CD4-positive, alpha-beta T cell treated with Interleukin-17A for 1 hour (primary cell): Measurements from ENCODE around the gene KLC4.
A peak's percentile ranks its signal among the peaks of the same experiment; 100 is the strongest.

Source experiments
- DNase-seq: peaks from one replicate; pipeline ENCODE4 v3.0.0-alpha.2; 2020

Gene KLC4

DNA sequence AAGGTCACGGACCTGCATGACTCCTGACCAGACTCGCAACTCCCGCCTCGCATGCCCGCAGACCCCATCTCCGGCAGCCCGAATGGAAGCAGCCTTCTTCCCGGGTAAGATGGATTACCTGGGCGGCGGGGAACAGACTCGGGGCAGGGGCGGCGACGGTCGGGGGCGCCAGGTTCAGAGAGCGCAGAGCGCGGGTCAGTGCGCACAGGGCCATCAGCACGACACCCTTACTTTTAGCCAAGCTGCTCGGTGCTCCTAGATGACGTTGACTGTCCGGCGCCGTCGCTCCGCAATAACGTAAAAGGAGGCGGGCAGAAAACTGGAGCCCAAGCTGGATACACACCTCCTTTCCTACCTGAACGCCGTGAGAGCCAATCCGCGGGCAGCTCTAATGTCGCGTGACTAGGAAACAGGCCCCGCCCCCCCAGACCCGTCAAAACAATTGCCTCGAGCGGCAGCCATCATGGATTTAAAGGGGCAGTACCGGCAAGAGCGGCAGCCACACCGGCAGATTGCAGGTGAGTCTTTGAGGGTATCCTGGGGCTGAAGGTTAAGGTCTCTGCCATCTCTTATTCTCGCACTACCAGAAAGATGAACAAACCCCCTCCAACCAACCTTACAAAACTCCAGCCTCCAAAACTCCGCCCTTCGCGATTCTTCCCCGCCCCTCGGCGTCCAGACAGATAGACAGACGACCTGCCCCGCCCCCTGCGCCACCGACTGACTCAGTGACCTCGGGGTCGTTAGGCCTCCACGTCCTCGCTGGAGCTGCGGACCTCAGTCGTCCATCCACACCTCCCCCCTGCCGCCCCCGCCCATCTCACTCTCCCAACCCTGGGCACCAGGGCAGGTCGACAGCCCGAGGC lies at the start of gene KLC4, which contains the start of gene MRPL2:
Gene KLC4, plus strand, starts transcription at position 464 of the 866 bp plus-strand sequence. CDS start 1,705 bp downstream, outside the sequence.
Gene MRPL2, minus strand, starts transcription at position 267 of the 866 bp plus-strand sequence. Its CDS starts 53 bp downstream, at position 214.
- peak; percentile 99 for DNase-seq

DNA sequence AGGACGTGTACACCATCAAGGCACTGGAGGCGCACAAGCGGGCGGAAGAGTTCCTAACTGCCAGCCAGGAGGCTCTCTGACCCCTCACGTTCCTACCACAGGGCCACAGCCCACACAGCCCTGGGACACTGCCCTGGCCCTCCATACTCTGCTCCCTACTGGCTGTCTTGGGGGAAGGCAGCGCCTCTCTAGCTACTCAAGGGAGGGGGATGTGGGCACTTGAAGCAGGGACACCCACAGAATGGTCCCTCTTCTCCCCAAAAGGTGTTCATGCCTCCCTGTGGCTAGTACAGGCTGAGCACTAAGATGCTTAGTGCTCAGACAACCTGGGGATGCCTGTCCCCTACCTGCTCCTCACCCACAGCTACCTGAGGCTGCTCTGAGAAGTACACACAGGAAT lies 48.2 kb upstream of the KLC4 start:
- no peak for DNase-seq

DNA sequence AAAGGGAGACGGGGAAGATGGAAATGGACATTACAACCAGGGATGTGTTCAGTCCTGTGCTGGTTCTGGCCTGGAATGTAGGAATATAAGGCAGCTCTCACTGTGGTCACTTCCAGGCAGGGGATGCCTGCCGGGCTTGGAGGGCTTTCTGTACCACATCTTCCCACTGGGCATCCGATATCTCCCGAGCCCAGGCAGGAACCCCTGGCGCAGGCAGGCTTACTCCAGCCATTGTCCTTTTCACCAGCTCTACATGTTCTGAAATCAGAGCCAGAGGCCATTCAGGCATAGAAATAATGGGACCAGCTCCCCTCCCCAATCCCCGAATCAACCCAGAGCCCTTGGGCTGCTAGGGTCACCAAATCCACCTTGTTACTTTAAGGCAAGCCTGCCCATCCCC lies 47.1 kb upstream of the KLC4 start:
- DNase-seq = no peak

DNA sequence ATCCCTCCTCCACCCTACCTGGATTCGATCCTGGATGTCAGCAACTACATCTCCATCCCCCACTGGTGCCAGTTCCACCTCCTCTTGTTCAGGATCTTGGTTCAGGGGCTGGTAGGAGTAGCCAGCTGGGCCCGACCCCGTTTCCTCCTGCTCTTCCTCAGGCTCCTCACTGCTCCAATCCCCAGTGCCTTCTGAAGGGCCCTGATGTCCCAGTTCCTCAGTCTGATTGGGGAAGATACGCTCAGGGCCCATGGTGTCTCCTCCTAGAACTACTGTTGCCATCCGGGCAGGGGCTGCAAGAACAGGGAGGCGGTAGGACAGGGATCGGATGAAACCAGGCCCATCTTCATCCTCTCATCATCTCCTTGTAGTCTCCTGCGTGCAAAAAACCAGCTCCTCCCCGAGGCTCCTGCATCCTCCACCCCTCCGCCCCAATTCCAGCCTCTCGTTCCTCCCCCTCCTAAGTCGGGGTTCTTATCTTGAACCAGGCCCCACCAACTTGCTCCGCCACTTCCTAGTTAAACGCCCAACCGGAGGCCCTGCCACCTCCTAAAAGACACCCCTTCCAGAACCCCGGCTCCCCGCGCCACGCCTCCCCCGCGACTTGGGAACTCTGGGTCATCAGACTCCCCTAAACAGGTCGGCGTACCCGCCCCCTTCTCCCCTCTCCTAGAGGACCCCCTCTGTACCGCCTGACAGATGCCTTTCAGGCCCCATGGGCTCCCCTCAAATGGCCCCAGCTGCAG lies 46.2 kb upstream of the KLC4 start:
- no peak for DNase-seq

DNA sequence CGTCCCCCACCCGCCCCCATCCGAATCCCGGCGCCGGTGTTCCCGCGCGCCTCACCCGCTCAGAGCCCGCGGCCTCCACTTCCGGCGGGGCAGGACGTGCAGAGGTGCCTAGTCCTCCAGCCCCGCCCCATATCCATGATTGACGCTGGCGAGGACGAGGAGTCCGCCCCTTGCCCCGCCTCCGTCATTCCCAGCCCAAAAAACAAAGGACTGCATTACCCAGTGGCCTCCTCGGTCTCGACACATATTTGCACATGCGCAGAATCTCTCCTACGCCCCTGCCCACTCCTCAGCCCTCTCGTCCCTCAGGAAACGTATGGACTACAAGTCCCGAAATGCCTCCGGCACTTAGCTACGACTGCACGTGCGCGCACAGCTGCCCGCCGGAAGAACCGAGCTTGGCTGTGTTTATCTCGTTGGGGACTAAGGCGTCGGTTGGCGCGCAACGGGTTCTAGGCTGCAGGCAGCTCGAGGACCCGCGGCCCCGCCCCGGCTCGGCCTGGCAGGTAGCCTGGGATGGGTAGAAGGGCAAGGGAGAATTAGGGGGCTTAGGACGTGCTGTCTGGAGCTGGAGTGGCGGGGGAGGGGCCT lies 45.5 kb upstream of the KLC4 start, which contains the start of the genes KLHDC3 and MEA1:
Gene KLHDC3, plus strand, starts transcription at position 407 of the 591 bp plus-strand sequence. CDS start 2,944 bp downstream, outside the sequence.
Gene MEA1, minus strand, starts transcription at position 104 of the 591 bp plus-strand sequence. CDS start 133 bp downstream, outside the sequence.
- DNase-seq = peak; percentile 100

DNA sequence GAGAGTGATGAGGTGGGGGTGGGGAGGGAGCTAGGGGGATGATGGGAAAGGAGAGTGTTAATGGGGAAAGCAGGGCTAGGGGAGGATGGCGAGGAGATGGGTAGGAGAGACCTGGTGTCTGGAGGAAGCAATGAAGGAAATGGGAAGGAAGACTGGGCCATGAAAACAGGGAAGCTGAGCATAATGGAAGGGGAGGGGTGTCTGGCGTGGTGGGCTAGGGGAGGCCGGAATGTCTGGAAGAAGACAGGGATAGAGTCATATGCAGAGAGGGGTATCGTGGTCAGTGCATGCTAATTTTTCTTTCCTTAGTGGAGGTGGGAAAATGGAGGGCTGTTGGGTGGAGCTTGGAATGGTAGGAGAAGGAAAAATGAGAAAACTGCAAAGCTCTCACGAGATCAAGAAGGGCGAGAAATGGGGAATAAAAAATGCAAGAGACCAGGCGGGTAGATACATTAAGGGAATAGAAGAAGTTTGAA lies 45.0 kb upstream of the KLC4 start:
- DNase-seq = no peak

DNA sequence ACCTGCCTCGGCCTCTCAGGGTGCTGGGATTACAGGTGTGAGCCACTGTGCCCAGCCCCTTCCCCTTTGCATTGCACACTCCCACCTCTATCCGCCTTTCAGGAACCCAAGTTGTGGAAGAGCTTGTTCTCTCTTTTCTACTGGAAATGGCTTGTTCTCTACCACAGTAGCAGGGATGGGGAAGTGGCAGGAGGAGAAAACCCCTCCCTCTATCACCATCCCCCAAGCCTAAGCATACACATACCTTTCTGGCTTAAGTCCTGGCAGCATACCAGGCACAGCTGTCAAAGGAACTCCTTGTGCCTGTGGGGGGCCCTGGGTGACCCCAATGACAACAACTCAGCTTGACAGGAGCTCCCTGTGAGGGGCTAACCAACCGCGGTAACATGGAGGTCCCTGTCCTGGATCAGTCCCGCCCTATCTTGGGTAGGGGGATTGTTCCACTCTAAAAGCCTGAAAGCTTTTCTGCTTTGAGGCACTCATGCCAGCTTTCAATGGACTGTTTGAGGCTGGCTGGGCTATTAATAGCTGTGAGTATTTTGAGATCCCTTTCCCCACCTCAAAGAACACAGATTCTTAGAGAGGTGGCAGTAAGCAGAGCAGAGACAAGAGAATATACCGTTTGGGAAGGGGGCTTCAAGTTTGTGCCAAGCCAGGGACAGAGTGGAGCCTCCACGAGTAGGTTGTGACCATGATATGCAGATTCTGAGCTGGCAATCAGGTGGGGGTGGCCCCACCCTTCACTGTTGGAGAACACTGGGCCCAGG lies 43.1 kb upstream of the KLC4 start:
- no peak for DNase-seq

DNA sequence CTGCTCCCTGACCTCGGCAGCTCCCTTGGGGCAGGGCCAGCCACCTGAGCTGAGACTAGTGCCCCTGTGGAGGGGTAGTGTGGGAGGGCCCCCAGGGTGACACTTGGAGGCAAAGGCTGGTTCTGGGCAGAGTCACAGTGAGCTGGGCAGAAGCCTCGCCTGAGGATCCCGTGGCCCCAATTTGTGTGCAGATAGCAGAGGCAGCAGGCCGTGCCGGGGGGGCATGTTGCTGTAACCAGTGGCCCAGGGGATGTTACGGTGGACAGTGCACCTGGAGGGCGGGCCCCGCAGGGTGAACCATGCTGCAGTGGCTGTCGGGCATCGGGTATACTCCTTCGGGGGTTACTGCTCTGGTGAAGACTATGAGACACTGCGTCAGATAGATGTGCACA lies 42.5 kb upstream of the KLC4 start:
- no peak for DNase-seq

DNA sequence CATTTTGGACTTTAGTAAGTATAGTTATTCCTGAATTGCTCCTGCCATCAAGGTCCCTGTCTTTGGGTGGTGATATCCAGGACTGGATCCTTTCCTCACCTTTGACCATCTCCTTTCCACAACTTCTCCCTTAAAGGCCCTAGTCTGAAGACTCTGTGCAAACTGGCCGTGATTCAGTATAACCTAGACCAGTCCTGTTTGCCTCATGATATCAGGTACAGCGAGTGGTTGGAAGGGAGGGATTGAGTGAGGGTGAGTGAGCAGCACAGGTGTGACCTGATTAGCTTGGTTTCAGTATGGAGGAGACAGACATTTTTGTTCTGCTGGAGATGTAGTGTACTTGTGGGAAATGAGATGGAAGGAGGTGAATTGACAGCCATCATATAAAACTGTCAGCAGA lies 40.3 kb upstream of the KLC4 start:
- no peak for DNase-seq

DNA sequence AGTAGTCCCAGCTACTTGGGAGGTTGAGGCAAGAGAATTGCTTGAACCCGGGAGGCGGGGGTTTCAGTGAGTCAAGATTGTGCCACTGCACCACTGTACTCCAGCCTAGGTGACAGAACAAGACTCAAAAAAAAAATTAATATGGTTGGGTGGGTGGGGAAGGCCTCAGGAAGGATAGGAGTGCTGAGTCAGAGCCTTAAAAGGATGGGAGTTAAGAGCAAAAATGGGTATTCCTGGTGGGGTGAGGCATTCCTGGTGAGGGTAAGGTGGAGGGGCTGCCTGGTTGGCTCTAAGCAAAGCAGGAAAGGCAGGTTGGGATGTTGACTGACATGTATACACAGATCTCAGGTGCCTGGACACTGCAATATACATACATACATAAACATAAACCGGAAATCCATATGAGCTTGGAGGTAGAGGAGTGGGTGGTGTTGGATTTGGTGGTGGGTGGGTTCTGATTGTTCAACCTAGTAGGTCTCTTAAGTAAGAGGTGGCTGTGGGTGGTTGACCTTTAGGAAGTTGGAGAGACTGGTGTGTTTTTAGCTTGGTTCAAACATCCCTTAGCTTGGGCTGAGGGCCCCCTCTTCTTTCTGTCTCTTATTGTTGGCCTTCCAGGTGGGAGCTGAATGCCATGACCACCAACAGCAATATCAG lies 39.3 kb upstream of the KLC4 start:
- no peak for DNase-seq

DNA sequence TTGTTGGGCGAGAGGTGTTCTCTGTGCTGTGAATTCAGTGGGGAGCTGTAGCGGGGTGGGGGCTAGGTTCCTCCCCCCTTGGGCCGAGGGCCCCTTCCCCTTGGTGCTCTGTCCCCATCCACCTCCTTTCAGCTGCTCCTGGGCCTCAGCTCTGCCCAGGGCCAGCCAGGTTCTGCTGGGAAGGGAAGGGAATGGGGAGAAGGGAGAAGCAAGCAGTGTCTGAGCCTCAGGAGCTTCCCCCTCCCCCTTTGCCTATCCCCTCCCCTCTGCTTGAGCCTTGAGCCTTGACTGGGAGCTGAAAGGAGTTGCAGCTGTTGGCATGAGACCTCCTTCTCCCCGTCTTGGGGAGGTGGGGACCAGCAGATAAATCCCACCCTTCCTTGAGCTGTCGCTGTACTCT lies 38.6 kb upstream of the KLC4 start:
- DNase-seq = no peak

DNA sequence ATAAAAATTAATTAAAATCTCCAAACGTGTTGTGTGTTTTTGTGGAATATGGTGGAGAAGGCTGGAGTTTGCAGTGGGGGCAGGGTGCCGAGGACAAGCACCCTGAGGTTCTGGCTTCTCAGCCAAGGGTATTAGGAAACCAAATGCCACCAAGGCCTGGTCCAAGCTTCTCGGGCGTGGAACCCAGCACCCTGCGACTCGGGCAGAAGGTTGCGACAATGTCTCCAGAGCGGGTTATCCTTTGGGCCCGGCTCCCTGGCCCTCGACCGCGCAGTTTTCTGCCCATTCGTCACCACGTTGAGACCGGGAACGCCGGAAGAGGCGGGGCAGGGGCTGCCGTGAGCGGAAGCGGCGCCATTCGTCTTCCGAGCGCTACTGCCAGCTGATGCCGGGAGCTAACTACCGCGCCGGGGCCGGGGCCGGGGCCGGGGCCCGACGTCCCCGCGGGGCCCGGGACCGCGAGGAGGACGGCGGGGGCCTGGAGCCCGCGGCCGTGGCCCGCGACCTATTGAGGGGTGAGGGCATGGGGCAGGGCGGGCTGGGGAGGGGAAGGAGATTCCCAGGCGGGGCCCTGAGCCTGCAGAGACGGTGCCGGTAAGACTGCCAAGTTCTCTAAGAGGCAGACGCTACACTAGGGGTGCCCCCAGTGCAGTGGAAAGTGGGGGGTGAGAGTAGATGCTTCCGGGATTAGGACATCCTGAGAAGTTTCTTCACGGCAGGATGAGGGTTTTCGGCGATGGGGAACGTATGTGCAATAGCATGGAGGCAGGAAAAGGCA lies 38.0 kb upstream of the KLC4 start, which contains the start of gene RRP36:
Gene RRP36, plus strand, starts transcription at position 354 of the 778 bp plus-strand sequence. Its CDS starts 32 bp downstream, at position 386.
- DNase-seq = peak; percentile 65

DNA sequence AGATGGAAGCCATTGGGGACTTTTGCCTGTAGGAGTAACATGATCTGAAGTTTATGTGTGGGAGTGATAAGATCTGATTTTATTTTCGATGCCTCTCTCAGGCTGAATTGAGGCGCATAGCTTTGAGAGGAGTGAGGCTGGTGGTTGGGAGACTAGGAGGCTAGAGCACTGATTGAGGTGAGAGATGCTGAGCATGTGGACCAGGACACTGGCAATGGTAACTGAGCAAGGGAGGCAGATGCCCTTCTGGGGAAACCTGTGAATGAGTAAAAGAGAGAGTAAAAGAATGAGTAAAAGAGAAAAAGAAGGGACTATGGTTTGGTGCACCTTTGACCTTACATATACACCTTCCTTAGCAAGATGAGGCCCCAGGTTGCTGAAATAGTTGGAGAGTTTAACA lies 35.0 kb upstream of the KLC4 start:
- DNase-seq = no peak

DNA sequence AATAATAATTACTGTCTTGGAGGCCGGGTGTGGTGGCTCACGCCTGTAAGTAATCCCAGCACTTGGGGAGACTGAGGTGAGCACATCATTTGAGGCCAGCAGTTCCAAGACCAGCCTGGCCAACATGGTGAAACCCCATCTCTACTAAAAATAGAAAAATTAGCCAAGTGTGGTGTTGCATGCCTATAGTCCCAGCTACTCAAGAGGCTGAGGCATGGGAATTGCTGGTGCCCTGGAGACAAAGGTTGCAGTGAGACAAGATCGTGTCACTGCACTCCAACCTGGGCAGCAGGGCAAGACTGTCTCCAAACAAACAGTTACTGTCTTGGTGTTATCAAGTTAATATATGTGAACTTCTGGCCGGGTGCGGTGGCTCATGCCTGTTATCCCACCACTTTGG lies 33.1 kb upstream of the KLC4 start:
- DNase-seq = no peak

DNA sequence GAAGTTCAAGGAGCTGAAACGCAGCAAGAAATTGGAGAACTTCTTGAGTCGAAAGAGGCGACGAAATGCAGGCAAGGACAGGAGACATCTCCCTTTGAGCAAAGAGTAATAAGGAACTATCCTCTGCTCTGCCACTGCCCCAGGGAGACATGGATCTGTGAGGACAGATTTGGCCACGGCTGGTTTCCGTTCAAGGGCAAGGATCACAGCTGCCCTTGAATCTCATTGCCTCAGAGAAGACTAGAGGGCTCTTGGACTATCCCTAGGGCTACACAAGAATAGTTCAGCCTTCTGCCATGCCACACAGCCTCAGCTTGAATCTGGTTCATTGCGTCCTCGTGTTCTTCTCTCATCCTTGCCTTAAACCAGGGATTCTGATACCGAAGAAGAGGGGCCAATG lies 30.3 kb upstream of the KLC4 start:
- DNase-seq = no peak

DNA sequence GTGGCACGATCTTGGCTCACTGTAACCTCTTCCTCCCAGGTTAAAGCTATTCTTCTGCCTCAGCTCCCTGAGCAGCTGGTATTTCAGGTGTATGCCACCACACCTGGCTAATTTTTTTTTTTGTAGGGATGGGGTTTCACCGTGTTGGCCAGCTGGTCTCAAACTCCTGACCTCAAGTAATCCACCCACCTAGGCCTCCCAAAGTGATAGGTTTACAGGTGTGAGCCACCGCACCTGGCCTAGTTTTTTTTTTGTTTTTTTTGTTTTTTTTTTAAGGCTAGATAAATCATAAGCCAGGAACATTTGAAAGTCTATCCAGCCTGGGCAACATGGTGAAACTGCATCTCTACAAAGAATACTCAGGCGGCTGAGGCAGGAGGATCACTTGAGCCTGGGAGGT lies 27.1 kb upstream of the KLC4 start:
- DNase-seq = no peak

DNA sequence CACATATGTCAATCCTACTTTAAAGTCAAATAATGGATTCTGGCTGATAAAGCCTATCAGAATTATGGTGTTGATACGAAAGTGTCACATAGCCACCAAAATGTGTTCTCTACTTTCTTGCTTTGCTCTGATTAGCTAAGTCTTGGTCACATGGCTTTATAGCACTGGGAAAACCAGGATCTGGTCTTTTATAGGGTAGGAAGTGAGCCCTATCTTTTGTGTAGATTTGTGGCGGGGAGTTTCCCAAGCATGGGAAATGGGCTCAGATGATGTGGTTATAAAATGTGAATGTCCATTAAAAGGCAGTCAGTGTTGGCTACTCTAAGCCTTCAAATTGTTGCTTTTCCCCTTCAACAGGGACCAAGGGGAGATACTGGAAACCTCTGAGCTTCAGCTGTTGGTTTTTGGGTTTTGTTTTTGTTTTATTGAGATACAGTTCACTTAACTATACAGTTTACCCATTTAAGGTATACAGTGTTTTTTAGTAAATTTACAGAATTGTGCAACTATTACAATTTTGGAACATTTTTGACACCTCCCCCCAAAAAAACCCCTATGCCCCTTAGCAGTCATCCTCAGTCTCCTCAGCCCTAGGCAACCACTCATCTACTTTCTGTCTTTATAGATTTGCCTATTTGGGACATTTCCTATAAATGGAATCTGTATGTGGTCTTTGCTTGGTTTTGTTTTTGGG lies 25.8 kb upstream of the KLC4 start:
- no peak for DNase-seq

DNA sequence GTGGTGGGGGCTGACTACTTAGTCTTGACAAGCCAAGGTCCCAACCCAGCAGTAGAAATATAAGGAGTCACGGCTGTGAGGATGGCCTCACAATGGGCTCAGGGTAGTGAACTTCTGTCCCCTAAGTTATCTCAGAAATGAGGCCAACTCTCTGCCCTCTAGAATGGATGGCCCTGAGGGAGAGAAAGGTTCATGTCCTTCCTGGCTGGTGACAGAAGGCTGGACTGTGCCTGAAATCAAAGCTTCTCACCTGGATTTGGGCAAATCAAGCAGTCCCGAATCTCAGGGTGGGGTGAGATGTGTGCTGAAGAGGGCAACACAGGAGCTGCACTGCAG lies 25.3 kb upstream of the KLC4 start:
- no peak for DNase-seq

DNA sequence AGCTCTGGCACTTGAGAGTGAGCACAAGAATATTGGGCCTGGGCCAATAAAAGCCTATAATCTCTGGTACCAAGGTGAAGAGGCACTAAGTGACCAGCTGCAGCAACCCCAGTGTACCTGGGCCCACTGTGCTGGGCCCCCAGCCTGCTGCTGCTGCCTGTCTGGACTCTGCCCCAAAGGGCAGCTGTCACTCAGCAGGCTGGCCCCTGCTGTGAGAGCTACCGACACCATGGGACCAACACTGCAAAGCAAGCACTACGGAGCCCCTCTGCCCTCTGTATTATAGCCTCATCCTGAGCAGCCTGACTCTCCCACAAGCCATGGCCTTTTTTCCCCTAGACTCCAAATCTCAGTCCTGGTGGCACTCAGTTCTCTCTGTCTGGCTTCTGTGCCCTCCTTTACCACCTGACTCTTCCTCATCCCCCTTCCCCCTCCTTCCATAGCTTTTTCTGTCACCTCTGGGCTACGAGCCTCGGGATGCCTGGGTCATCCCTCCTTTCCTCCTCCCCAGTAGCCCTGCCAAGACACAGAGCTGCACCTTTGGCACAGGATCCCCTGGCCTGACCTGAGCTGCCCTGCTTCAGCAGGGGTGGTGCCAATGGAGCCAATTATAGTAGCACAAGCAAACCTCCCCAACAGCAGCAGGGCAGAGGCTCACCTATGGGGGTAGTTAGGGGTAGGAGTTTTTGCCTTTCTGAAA lies 23.8 kb upstream of the KLC4 start:
- no peak for DNase-seq

DNA sequence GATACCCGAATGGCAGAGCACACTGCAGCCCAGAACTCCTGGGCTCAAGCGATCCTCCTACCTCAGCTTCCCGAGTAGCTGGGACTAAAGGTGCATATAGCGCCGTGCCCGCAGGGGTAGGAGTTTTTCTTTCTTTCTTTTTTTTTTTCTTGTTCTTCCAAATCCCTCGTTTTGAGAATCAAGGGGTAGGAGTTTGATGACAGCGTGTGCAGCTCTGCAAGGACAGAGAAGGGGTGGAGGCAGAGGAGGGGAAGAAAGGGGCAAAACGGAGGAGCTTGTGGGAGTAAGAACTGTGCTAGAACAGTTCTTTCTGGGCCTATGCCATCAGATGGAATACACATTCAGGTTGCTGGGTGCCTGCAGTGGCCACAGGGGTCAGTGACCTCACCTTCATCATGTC lies 22.7 kb upstream of the KLC4 start:
- DNase-seq = no peak
